Stimulated activated CD8-positive, alpha-beta memory T cell treated with anti-CD3 and anti-CD28 coated beads, Interleukin-4, amount 100 ng/mL, for 24 hours (primary cell): ENCODE results near the gene ATRN.
"Not testable (repeated sequence)": the region's sequence is repeated elsewhere in the genome, so short reads cannot be mapped to it uniquely, and the experiment has no call there.

Experiments used
- DNase-seq: peaks from one replicate; pipeline ENCODE4 v3.0.0-alpha.2; 2020; ENCODE audit warnings: low read depth

ATRN gene

GRCh38 chr20:3515379-3516170 is 44.8 kb downstream of the ATRN start:
- DNase-seq = no peak

- DNase-seq = no peak
These were observed 51.3 kb downstream of the ATRN start for GRCh38 chr20:3521852-3522740.

- DNase-seq = not testable (repeated sequence)
These were observed 53.9 kb downstream of the ATRN start for GRCh38 chr20:3524696-3525095.

- no peak for DNase-seq
These were observed 61.3 kb downstream of the ATRN start for GRCh38 chr20:3532089-3532615.

GRCh38 chr20:3537733-3538132 is 66.9 kb downstream of the ATRN start:
- not testable (repeated sequence) for DNase-seq

- DNase-seq = no peak
These were observed 68.7 kb downstream of the ATRN start for GRCh38 chr20:3539311-3540107.

GRCh38 chr20:3541887-3542721 is 71.3 kb downstream of the ATRN start:
- no peak for DNase-seq

- no peak for DNase-seq
These were observed 73.2 kb downstream of the ATRN start for GRCh38 chr20:3543901-3544507.

- no peak for DNase-seq
These were observed 74.6 kb downstream of the ATRN start for GRCh38 chr20:3545401-3545925.

GRCh38 chr20:3547906-3548305 is 77.1 kb downstream of the ATRN start:
- DNase-seq = no peak

GRCh38 chr20:3550837-3551236 is 80.0 kb downstream of the ATRN start:
- DNase-seq = no peak

- DNase-seq = no peak
These were observed 81.0 kb downstream of the ATRN start for GRCh38 chr20:3551681-3552434.

- DNase-seq = no peak
These were observed 82.8 kb downstream of the ATRN start for GRCh38 chr20:3553663-3554062.

GRCh38 chr20:3557237-3557785 is 86.5 kb downstream of the ATRN start:
- DNase-seq = no peak

- DNase-seq = no peak
These were observed 88.4 kb downstream of the ATRN start for GRCh38 chr20:3559231-3559630.

- no peak for DNase-seq
These were observed 88.8 kb downstream of the ATRN start for GRCh38 chr20:3559637-3560036.

- no peak for DNase-seq
These were observed 89.3 kb downstream of the ATRN start for GRCh38 chr20:3560162-3560561.

GRCh38 chr20:3560578-3560977 is 89.8 kb downstream of the ATRN start:
- no peak for DNase-seq

GRCh38 chr20:3563133-3563532 is 92.3 kb downstream of the ATRN start:
- DNase-seq = no peak
